Frontal cortex (tissue), 4 donors: Measurements from ENCODE around the gene TNPO2. TPM values are rescaled to one million over a fixed set of nuclear protein-coding genes. Genes with fewer than 3 reads are reported as not detected.
"Not testable (repeated sequence)": the region's sequence is repeated elsewhere in the genome, so short reads cannot be mapped to it uniquely, and the experiment has no call there.

Experiments
- DNase-seq, 2 donors: peaks; one replicate each; pipeline ENCODE4 v3.0.0; 2012; ENCODE audit warnings: low spot score in 2 of 2
- FAIRE-seq: peaks from 2 replicates; lab custom pipeline; 2012; peaks lifted over from hg19 to GRCh38; lab: Jason Lieb, UNC
- total RNA-seq: library from RNA; depleted of rRNA; stranded (reverse); fragments of >200 nt; gene quantifications from one replicate; pipeline ENCODE4 v1.2.3, GENCODE V29; 2014
- donor health status: control.
- donor health status: control.
- donor health status: control.

Gene TNPO2
- total RNA-seq, 1 donor from 2014 or later, result 68.5 TPM

- FAIRE-seq, DNase-seq: not testable (repeated sequence)
Observed at GRCh38 chr19:12712077-12712476, 11.7 kb downstream of the TNPO2 start.

- DNase-seq, result no peak
Observed at GRCh38 chr19:12711187-12711586, 12.5 kb downstream of the TNPO2 start.

GRCh38 chr19:12708641-12709040, 15.1 kb downstream of the TNPO2 start:
- FAIRE-seq (no peak), DNase-seq (no peak)

More at GRCh38 chr19:12711187-12711586, 12.5 kb downstream of the TNPO2 start:
- no peak for FAIRE-seq

- DNase-seq, result no peak
- no peak for FAIRE-seq
Observed at GRCh38 chr19:12706332-12706718, 17.4 kb downstream of the TNPO2 start.

GRCh38 chr19:12705654-12706331, 17.9 kb downstream of the TNPO2 start:
- DNase-seq, result no peak
- FAIRE-seq, result no peak

GRCh38 chr19:12705169-12705568, 18.6 kb downstream of the TNPO2 start:
- no peak for FAIRE-seq

GRCh38 chr19:12703046-12703445, 20.7 kb downstream of the TNPO2 start:
- FAIRE-seq, result no peak
- peak in 1 of 2 donors; percentile 50 for DNase-seq

More at GRCh38 chr19:12705169-12705568, 18.6 kb downstream of the TNPO2 start:
- no peak for DNase-seq

GRCh38 chr19:12701596-12702282, 22.0 kb downstream of the TNPO2 start:
- DNase-seq, result no peak
- FAIRE-seq, result no peak

- DNase-seq, result no peak
- no peak for FAIRE-seq
Observed at GRCh38 chr19:12698138-12698537, 25.6 kb downstream of the TNPO2 start.

GRCh38 chr19:12697425-12697824, 26.3 kb downstream of the TNPO2 start:
- not testable (repeated sequence) for DNase-seq, FAIRE-seq

- DNase-seq, result peak; percentile 100
- FAIRE-seq, result no peak
Observed at GRCh38 chr19:12696366-12697335, 27.1 kb downstream of the TNPO2 start, which contains the start of gene FBXW9. Gene FBXW9, minus strand, starts transcription at chr19:12696631. Its CDS starts 50 bp downstream, at chr19:12696581.

- DNase-seq (no peak), FAIRE-seq (no peak)
Observed at GRCh38 chr19:12695997-12696365, 27.8 kb downstream of the TNPO2 start.

GRCh38 chr19:12695514-12695913, 28.2 kb downstream of the TNPO2 start:
- FAIRE-seq (no peak), DNase-seq (no peak)

- DNase-seq (no peak), FAIRE-seq (no peak)
Observed at GRCh38 chr19:12695096-12695495, 28.6 kb downstream of the TNPO2 start.

- DNase-seq (no peak), FAIRE-seq (no peak)
Observed at GRCh38 chr19:12694641-12695040, 29.1 kb downstream of the TNPO2 start.

- DNase-seq (no peak), FAIRE-seq (no peak)
Observed at GRCh38 chr19:12692960-12693359, 30.8 kb downstream of the TNPO2 start.

- FAIRE-seq (no peak), DNase-seq (no peak)
Observed at GRCh38 chr19:12689581-12690216, 34.0 kb downstream of the TNPO2 start.

- FAIRE-seq, result no peak
- no peak for DNase-seq
Observed at GRCh38 chr19:12689012-12689411, 34.7 kb downstream of the TNPO2 start.

GRCh38 chr19:12687496-12688196, 36.1 kb downstream of the TNPO2 start, which contains the start of gene GNG14:
Gene GNG14, plus strand, starts transcription at chr19:12687998. Its CDS starts 51 bp downstream, at chr19:12688049.
- no peak for FAIRE-seq
- no peak for DNase-seq
